Stomach (tissue), 9 donors: Measurements from ENCODE around the gene PEAK1. TPM values are rescaled to one million over a fixed set of nuclear protein-coding genes. Genes with fewer than 3 reads are reported as not detected.

Experiments
- DNase-seq, 2 donors: peaks; one replicate each; pipeline versions ENCODE4 v3.0.0 to v3.0.0-alpha.2; 2013 to 2019
- H3K27ac ChIP-seq, 5 donors: fragments of 200-600 bp in 4 of 5; sonication (generic) in 4 of 5; one replicate each; pipeline ENCODE4 v1.5.1; 2013 to 2019; ENCODE audit warnings: mild to moderate bottlenecking in 1 of 5, moderate library complexity in 1 of 5
- H3K27me3 ChIP-seq, 3 donors: fragments of 200-600 bp; sonication (generic); one replicate each; pipeline ENCODE4 v1.5.1; 2017 to 2019; ENCODE audit warnings: mixed run types in 1 of 3
- H3K36me3 ChIP-seq, 4 donors: fragments of 200-600 bp; sonication (generic); 1 replicate in 3 of 4; 2 replicates in 1 of 4; pipeline ENCODE4 v1.5.1; 2016 to 2019
- H3K4me1 ChIP-seq, 4 donors: fragments of 200-600 bp; sonication (generic); one replicate each; pipeline ENCODE4 v1.5.1; 2016 to 2019
- H3K4me3 ChIP-seq, 4 donors: fragments of 200-600 bp; sonication (generic) in 3 of 4; one replicate each; pipeline ENCODE4 v1.5.1; 2016 to 2019; ENCODE audit warnings: mild to moderate bottlenecking in 1 of 4
- H3K9me3 ChIP-seq, 4 donors: fragments of 200-600 bp; sonication (generic); one replicate each; pipeline ENCODE4 v1.5.1; 2016 to 2019
- EP300 ChIP-seq: sonication (generic); formaldehyde crosslinking; IDR thresholded peaks from one replicate; pipeline ENCODE4 v1.6.1; 2017; ENCODE audit warnings: antibody characterized with exemption
- POLR2A ChIP-seq, 4 donors: fragments of 450-650 bp; IDR thresholded peaks; one replicate each; pipeline ENCODE4 v1.6.1; 2016; ENCODE audit warnings: antibody characterized with exemption in 4 of 4, control low read depth in 2 of 4, mild to moderate bottlenecking in 1 of 4, moderate library complexity in 1 of 4
- POLR2AphosphoS5 ChIP-seq, 3 donors: sonication (generic); formaldehyde crosslinking; IDR thresholded peaks; one replicate each; pipeline ENCODE4 v1.6.1; 2016; ENCODE audit warnings: antibody characterized with exemption in 3 of 3
- WGBS, 5 donors: extraction: QIAGEN DNeasy Blood & Tissue Kit in 3 of 5; methylation state at CpG; one replicate each; pipeline versions ENCODE4 v1.1.5 to v1.1.7; 2013 to 2018; 5-methylcytosine and 5-hydroxymethylcytosine counted together
- intact Hi-C: fragments of 100-400 bp; cut with DNase I; formaldehyde crosslinking; loops from one replicate; pipeline ENCODE4 v1.15.1; 2023; ENCODE audit warnings: low total_unique reads
- polyA plus RNA-seq, 3 donors: library from polyadenylated mRNA; stranded (reverse); fragments of 200-250 nt; gene quantifications; one replicate each; pipeline ENCODE4 v1.2.3, GENCODE V29; 2013
- total RNA-seq, 5 donors: library from RNA; depleted of rRNA; stranded (reverse); fragments of >200 nt; gene quantifications; one replicate each; pipeline versions ENCODE4 v1.1.0 to v1.2.3, GENCODE V29; 2014 to 2016
- TF ChIP-seq, protein P1 (sequence below), 7 experiments: fragments of 450-650 bp in 4 of 7; fragments of 200-600 bp in 3 of 7; sonication (generic) in 3 of 7; IDR thresholded peaks; one replicate each; pipeline ENCODE4 v1.5.1; 2016 to 2019; ENCODE audit warnings: antibody characterized with exemption in 7 of 7, control low read depth in 2 of 7, mild to moderate bottlenecking in 1 of 7
- donor health status: healthy with polysubstance abuse.
- donor health status: Bipolar disorder and iron deficiency.
- donor health status: healthy.

PEAK1 gene
- total and polyA plus RNA-seq, 8 donors = 1.7 to 72.5 (median 19.4) TPM

DNA sequence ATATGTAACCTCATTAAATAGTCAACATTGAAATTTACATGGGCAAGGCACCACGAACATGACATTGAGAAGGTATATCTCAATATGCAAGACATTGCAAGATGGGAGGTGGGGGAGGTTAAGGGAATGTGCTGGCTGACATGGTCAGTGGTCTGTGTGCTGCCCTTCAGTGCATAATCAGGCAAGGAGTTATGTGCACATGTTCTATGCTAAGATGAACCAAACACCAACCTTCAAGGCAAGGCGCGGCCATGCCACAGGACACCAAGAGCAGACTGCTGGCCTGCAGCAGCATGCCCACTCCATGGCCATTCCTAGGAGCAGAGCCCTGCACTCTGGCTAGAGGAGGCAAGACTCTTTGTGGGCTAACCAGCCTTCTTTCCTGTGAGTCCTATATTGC is 308.1 kb downstream of the PEAK1 start:
- Histone ChIP-seq H3K27me3 (no peaks in the 10 kb centered on the region), H3K36me3 (peaks cover 13 to 34% (median 24%) of the 10 kb centered on the region in 4 donors), H3K27ac (no peak overlapping the region), H3K9me3 (no peaks in the 10 kb centered on the region), H3K4me1 (peaks cover 7 to 17% (median 10%) of the 10 kb centered on the region in 4 donors), H3K4me3 (no peak overlapping the region)
- 85 to 95% (median 90%) methylated on average over 3 of the region's 3 CpGs for WGBS, 5 donors
- DNase-seq = no peak
- intact Hi-C loops = loop anchor here (10.0 kb wide), 2 partner anchors 383 to 433 kb away; no protein-coding TSS in a partner anchor
- TF ChIP-seq, protein P1, sequence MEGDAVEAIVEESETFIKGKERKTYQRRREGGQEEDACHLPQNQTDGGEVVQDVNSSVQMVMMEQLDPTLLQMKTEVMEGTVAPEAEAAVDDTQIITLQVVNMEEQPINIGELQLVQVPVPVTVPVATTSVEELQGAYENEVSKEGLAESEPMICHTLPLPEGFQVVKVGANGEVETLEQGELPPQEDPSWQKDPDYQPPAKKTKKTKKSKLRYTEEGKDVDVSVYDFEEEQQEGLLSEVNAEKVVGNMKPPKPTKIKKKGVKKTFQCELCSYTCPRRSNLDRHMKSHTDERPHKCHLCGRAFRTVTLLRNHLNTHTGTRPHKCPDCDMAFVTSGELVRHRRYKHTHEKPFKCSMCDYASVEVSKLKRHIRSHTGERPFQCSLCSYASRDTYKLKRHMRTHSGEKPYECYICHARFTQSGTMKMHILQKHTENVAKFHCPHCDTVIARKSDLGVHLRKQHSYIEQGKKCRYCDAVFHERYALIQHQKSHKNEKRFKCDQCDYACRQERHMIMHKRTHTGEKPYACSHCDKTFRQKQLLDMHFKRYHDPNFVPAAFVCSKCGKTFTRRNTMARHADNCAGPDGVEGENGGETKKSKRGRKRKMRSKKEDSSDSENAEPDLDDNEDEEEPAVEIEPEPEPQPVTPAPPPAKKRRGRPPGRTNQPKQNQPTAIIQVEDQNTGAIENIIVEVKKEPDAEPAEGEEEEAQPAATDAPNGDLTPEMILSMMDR (IDR thresholded peaks at IDR 0.05) = no peak

DNA sequence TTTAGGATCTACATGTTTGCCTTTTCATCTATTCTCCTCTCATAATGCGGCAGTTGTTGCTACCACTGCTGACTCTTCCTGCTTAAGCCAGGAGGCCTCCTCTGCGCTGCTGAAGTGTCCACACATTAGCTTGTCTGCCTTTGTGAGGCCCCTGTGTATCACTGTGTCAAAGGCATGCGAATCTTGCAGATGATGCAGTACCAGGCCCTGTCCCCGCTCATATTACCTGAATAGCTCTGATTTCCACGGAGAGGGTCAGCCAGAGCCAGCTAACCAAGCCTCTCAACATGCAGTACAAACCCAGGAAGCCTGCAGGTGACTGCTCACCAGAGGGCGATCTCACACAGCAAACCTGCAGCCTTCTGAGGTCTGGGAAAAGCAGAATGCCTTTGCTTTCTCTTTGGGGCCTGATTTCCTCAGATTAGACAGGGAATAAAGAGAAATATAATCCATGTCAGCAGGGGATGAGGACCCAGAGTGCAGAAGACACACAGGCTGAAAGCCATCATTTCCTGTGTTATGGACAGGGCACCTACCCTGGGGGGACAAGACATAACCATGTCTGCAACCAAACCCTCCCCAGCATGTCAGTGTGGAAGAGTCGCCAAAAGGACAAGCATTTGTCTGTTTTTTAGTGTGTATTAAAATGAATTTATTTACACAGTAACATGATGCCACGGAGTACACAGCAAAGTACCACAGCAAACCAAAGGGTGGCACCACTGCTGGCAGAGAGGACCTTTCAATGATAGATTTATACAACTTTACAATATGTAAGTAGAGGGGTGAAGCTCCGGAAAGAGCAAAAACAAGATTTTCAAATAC is 312.2 kb downstream of the PEAK1 start:
- WGBS, 5 donors = 46 to 59% (median 48%) methylated on average over 9 of the region's 9 CpGs
- Histone ChIP-seq H3K4me1 (peaks cover 7 to 19% (median 11%) of the 10 kb centered on the region in 4 donors), H3K9me3 (no peaks in the 10 kb centered on the region), H3K36me3 (peaks cover 0 to 9% (median 2%) of the 10 kb centered on the region in 4 donors), H3K4me3 (no peak overlapping the region), H3K27ac (peak overlapping the region in 2 of 5 donors; percentile 7 to 33), H3K27me3 (no peaks in the 10 kb centered on the region)
- DNase-seq = peak; percentile 56 to 86
- TF ChIP-seq EP300 (no peak), POLR2AphosphoS5 (IDR thresholded peaks at IDR 0.05) (no peak)
- TF ChIP-seq, protein P1 (IDR thresholded peaks at IDR 0.05) = peak in 3 of 7 experiments; percentile 30 to 58 (median 58)
- intact Hi-C loops = no loop called here

DNA sequence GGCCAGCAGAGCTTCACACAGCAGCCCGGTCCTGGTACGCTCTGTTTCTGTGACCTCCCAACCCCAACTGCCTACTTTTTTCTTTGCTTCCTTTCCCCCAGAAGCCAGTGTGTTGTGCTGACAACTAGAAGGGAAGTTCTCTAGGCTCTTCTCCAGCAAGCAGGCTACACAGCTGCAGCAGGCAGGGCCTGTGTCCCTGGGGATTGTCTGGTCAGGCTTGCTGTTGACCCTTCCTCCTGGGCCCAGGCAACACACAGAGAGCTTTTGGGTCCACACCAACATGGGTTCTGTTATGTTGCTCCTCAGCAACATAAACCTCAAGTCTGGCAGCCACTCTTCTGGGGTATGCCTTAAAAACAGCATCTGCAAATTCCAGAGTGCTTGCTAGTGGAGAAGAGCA is 312.8 kb downstream of the PEAK1 start:
- DNase-seq = peak in 1 of 2 donors; percentile 75
- intact Hi-C loops = no loop called here
- Histone ChIP-seq H3K36me3 (peaks cover 0 to 4% (median 2%) of the 10 kb centered on the region in 4 donors), H3K4me1 (peaks cover 7 to 19% (median 11%) of the 10 kb centered on the region in 4 donors), H3K27ac (peak overlapping the region in 3 of 5 donors; percentile 27 to 33 (median 28)), H3K9me3 (no peaks in the 10 kb centered on the region), H3K4me3 (no peak overlapping the region), H3K27me3 (no peaks in the 10 kb centered on the region)
- TF ChIP-seq, protein P1 (IDR thresholded peaks at IDR 0.05) = no peak
- no peak for TF ChIP-seq EP300
- no peak for TF ChIP-seq POLR2AphosphoS5 (IDR thresholded peaks at IDR 0.05)
- no peak for TF ChIP-seq POLR2A (IDR thresholded peaks at IDR 0.05)
- WGBS, 5 donors = 66 to 93% (median 75%) methylated on average over 2 of the region's 2 CpGs

DNA sequence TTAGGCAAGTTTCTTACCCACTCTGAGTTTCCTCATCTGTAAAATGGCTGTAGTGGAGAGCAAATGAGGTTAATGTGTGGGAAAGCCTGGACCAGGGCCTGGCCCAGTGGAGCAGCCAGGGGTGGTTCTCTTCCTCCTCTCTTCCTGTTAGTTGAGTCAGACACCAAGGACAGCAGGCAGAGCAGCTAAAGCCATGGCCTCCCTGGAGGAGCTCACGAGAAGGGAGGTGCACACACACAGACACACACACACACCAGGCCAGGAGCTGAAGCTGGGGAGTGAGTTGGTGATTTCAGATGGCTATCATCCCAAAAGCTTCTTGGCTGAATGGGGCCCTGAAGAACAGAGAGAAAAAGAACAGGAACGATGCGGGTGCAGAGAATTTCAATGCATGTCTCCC is 315.7 kb downstream of the PEAK1 start:
- Histone ChIP-seq H3K4me3 (no peak overlapping the region), H3K27ac (no peak overlapping the region), H3K27me3 (no peaks in the 10 kb centered on the region), H3K4me1 (peaks cover 7 to 19% (median 11%) of the 10 kb centered on the region in 4 donors), H3K9me3 (no peaks in the 10 kb centered on the region), H3K36me3 (no peaks in the 10 kb centered on the region)
- intact Hi-C loops = no loop called here
- TF ChIP-seq, protein P1 (IDR thresholded peaks at IDR 0.05) = no peak
- no peak for TF ChIP-seq POLR2AphosphoS5 (IDR thresholded peaks at IDR 0.05)
- no peak for TF ChIP-seq EP300
- no peak for TF ChIP-seq POLR2A (IDR thresholded peaks at IDR 0.05)
- WGBS, 5 donors = 86 to 100% (median 93%) methylated on average over 3 of the region's 3 CpGs
- no peak for DNase-seq
